H9 (cell line): ENCODE measurements around the gene AP2A1. TPM values are rescaled to one million over a fixed set of nuclear protein-coding genes. Genes with fewer than 3 reads are reported as not detected.

Experiments
- DNase-seq: peaks from one replicate; pipeline ENCODE4 v3.0.0-alpha.2; 2017
- H2AFZ ChIP-seq: one replicate; pipeline ENCODE4 v1.6.1; 2013; ENCODE audit warnings: mild to moderate bottlenecking, low read length, control low read depth, moderate library complexity
- H2AK5ac ChIP-seq: 2 replicates; pipeline ENCODE4 v1.6.1; 2013; ENCODE audit warnings: low read length, control low read depth, mixed read lengths; ENCODE audit not compliant: insufficient read length
- H2BK120ac ChIP-seq: one replicate; pipeline ENCODE4 v1.6.1; 2013; ENCODE audit warnings: low read depth, mild to moderate bottlenecking, low read length, control low read depth, inconsistent platforms; ENCODE audit not compliant: poor library complexity, severe bottlenecking
- H2BK12ac ChIP-seq: 2 replicates; pipeline ENCODE4 v1.6.1; 2013; ENCODE audit warnings: low read length, control low read depth, mixed read lengths, low read depth; ENCODE audit not compliant: insufficient read length
- H2BK15ac ChIP-seq: 2 replicates; pipeline ENCODE4 v1.6.1; 2013; ENCODE audit warnings: low read depth, low read length, control low read depth
- H2BK20ac ChIP-seq: one replicate; pipeline ENCODE4 v1.6.1; 2013; ENCODE audit warnings: low read depth, mild to moderate bottlenecking, low read length, control low read depth, inconsistent platforms; ENCODE audit not compliant: poor library complexity, severe bottlenecking
- H2BK5ac ChIP-seq: 2 replicates; pipeline ENCODE4 v1.6.1; 2013; ENCODE audit warnings: low read length, control low read depth, mixed read lengths; ENCODE audit not compliant: insufficient read length
- H3K14ac ChIP-seq: 2 replicates; pipeline ENCODE4 v1.6.1; 2013; ENCODE audit warnings: low read length, control low read depth; ENCODE audit not compliant: insufficient read depth
- H3K18ac ChIP-seq: 2 replicates; pipeline ENCODE4 v1.6.1; 2013; ENCODE audit warnings: low read depth, mild to moderate bottlenecking, mixed read lengths, low read length, control low read depth; ENCODE audit not compliant: insufficient read length
- H3K23ac ChIP-seq: 2 replicates; pipeline ENCODE4 v1.6.1; 2013; ENCODE audit warnings: low read length, control low read depth, mixed read lengths, low read depth; ENCODE audit not compliant: insufficient read length
- H3K23me2 ChIP-seq: 2 replicates; pipeline ENCODE4 v1.6.1; 2013; ENCODE audit warnings: low read depth, mild to moderate bottlenecking, mixed read lengths, low read length, control low read depth; ENCODE audit not compliant: insufficient read length, poor library complexity, severe bottlenecking
- H3K27ac ChIP-seq: 2 replicates; pipeline ENCODE4 v1.5.1; 2013; ENCODE audit warnings: low read length, control low read depth, mixed read lengths, low read depth; ENCODE audit not compliant: insufficient read length
- H3K27me3 ChIP-seq: 2 replicates; pipeline ENCODE4 v1.6.1; 2013; ENCODE audit warnings: low read length, control low read depth, inconsistent platforms; ENCODE audit not compliant: insufficient read depth
- H3K4ac ChIP-seq: 2 replicates; pipeline ENCODE4 v1.6.1; 2013; ENCODE audit warnings: low read depth, mild to moderate bottlenecking, control low read depth, inconsistent platforms, low read length, moderate library complexity
- H3K4me1 ChIP-seq: 2 replicates; pipeline ENCODE4 v1.6.1; 2013; ENCODE audit warnings: low read length, control low read depth, inconsistent platforms; ENCODE audit not compliant: insufficient read depth
- H3K4me2 ChIP-seq: 2 replicates; pipeline ENCODE4 v1.6.1; 2013; ENCODE audit warnings: low read length, control low read depth, mixed read lengths; ENCODE audit not compliant: insufficient read length, insufficient read depth
- H3K56ac ChIP-seq: 2 replicates; pipeline ENCODE4 v1.6.1; 2013; ENCODE audit warnings: low read depth, mild to moderate bottlenecking, mixed read lengths, low read length, control low read depth; ENCODE audit not compliant: insufficient read length
- H3K79me1 ChIP-seq: 2 replicates; pipeline ENCODE4 v1.6.1; 2013; ENCODE audit warnings: low read depth, mild to moderate bottlenecking, moderate library complexity, low read length, control low read depth, inconsistent platforms; ENCODE audit not compliant: insufficient read depth, poor library complexity, severe bottlenecking
- H3K79me2 ChIP-seq: 2 replicates; pipeline ENCODE4 v1.6.1; 2013; ENCODE audit warnings: low read length, control low read depth, inconsistent platforms; ENCODE audit not compliant: insufficient read depth
- H3K9ac ChIP-seq: 2 replicates; pipeline ENCODE4 v1.6.1; 2013; ENCODE audit warnings: low read length, control low read depth, mixed read lengths; ENCODE audit not compliant: insufficient read length; ENCODE audit errors: extremely low read depth
- H3K9me3 ChIP-seq: one replicate; pipeline ENCODE4 v1.6.1; 2013; ENCODE audit warnings: low read depth, low read length, inconsistent platforms; ENCODE audit not compliant: control insufficient read depth
- H3T11ph ChIP-seq: one replicate; pipeline ENCODE4 v1.6.1; 2013; ENCODE audit warnings: mild to moderate bottlenecking, low read length, control low read depth, inconsistent platforms
- H4K20me1 ChIP-seq: one replicate; pipeline ENCODE4 v1.6.1; 2013; ENCODE audit not compliant: control insufficient read depth, insufficient read length, insufficient read depth
- H4K5ac ChIP-seq: 2 replicates; pipeline ENCODE4 v1.6.1; 2013; ENCODE audit warnings: low read depth, mild to moderate bottlenecking, mixed read lengths, low read length, control low read depth; ENCODE audit not compliant: insufficient read length
- H4K8ac ChIP-seq: replicated peaks from 2 replicates; pipeline ENCODE4 v1.6.1; 2013; ENCODE audit warnings: low read length, control low read depth, mixed read lengths, low read depth; ENCODE audit not compliant: insufficient read length
- H4K91ac ChIP-seq: 2 replicates; pipeline ENCODE4 v1.6.1; 2013; ENCODE audit warnings: low read depth, mild to moderate bottlenecking, moderate library complexity, mixed read lengths, low read length, control low read depth; ENCODE audit not compliant: insufficient read length
- H3K27ac Mint-ChIP-seq, 3 experiments: 2 replicates in 2 of 3; 3 replicates in 1 of 3; pipeline ENCODE4 v1.8.0; 2020 to 2021; ENCODE audit warnings: mixed read lengths in 3 of 3, mild to moderate bottlenecking in 1 of 3, moderate library complexity in 1 of 3
- H3K27me3 Mint-ChIP-seq: 2 replicates; pipeline ENCODE4 v1.8.0; 2021; ENCODE audit warnings: low read depth, mild to moderate bottlenecking, moderate library complexity, mixed read lengths
- H3K36me3 Mint-ChIP-seq, 3 experiments: 2 replicates in 2 of 3; 3 replicates in 1 of 3; pipeline ENCODE4 v1.8.0; 2020 to 2021; ENCODE audit warnings: low read depth in 3 of 3, mixed read lengths in 3 of 3; ENCODE audit not compliant: insufficient read depth in 1 of 3
- H3K4me1 Mint-ChIP-seq, 2 experiments: 2 replicates each; pipeline ENCODE4 v1.8.0; 2020; ENCODE audit warnings: mixed read lengths in 2 of 2
- H3K4me3 Mint-ChIP-seq, 2 experiments: 2 replicates in 1 of 2; 3 replicates in 1 of 2; pipeline ENCODE4 v1.8.0; 2020 to 2021; ENCODE audit warnings: mild to moderate bottlenecking in 2 of 2, mixed read lengths in 2 of 2, moderate library complexity in 1 of 2
- H3K9me3 Mint-ChIP-seq, 2 experiments: 2 replicates in 1 of 2; 3 replicates in 1 of 2; pipeline ENCODE4 v1.8.0; 2020; ENCODE audit warnings: mild to moderate bottlenecking in 2 of 2, mixed read lengths in 2 of 2, moderate library complexity in 1 of 2
- CTCF ChIP-seq: fragments of 200-600 bp; sonication (generic); conservative IDR thresholded peaks from 3 replicates; pipeline ENCODE4 v1.8.0; 2021; ENCODE audit warnings: antibody characterized with exemption, mild to moderate bottlenecking
- WGBS: extraction: QIAGEN DNeasy Blood & Tissue Kit; methylation state at CpG from one replicate; pipeline ENCODE4 v1.1.7; 2013; ENCODE audit warnings: missing lambda C conversion rate, low lambda C conversion rate, mixed read lengths; ENCODE audit not compliant: insufficient read length; ENCODE audit errors: extremely low coverage; 5-methylcytosine and 5-hydroxymethylcytosine counted together
- total RNA-seq: library from RNA; stranded (reverse); gene quantifications from 2 replicates; pipeline ENCODE4 v1.2.1, GENCODE V29; 2021

Gene AP2A1
- total RNA-seq, 1 experiment from 2014 or later = 108 TPM

GRCh38 chr19:49791776-49792445 is 25.1 kb downstream of the AP2A1 start:
- Histone ChIP-seq H3K23ac (no peak overlapping the region), H4K8ac (no peak overlapping the region), H3K4ac (no peak overlapping the region), H3K9me3 (no peaks in the 10 kb centered on the region), H3K18ac (no peak overlapping the region), H2AK5ac (no peak overlapping the region), H3K14ac (no peak overlapping the region), H2AFZ (no peak overlapping the region), H3K56ac (no peak overlapping the region), H3K4me2 (no peak overlapping the region), H4K20me1 (no peaks in the 10 kb centered on the region), H4K5ac (no peak overlapping the region), H3K79me1 (no peaks in the 10 kb centered on the region), H2BK12ac (no peak overlapping the region), H2BK5ac (no peak overlapping the region), H3K27me3 (no peaks in the 10 kb centered on the region), H2BK20ac (no peak overlapping the region), H3K23me2 (no peaks in the 10 kb centered on the region), H3K4me1 (no peaks in the 10 kb centered on the region), H3K9ac (no peak overlapping the region), H3K79me2 (no peaks in the 10 kb centered on the region), H2BK15ac (no peak overlapping the region), H4K91ac (no peak overlapping the region), H2BK120ac (no peak overlapping the region), H3T11ph (no peak overlapping the region), H3K27ac (no peak overlapping the region)
- Mint-ChIP-seq H3K9me3 (no peaks in the 10 kb centered on the region; a peak in 1 of 5 replicates), H3K4me1 (no peaks in the 10 kb centered on the region), H3K4me3 (no peak overlapping the region), H3K36me3 (peaks cover 33 to 76% (median 57%) of the 10 kb centered on the region in 3 experiments; a peak in 6 of 7 replicates), H3K27me3 (no peaks in the 10 kb centered on the region), H3K27ac (no peak overlapping the region; a peak in 2 of 7 replicates)
- no peak for TF ChIP-seq CTCF
- DNase-seq = no peak
- no CpG with 5 or more reads among the region's 26 CpGs for WGBS
